Medulla oblongata (tissue), 1 donor: ENCODE results near the gene CRX.
"Not testable (repeated sequence)": the region's sequence is repeated elsewhere in the genome, so short reads cannot be mapped to it uniquely, and the experiment has no call there.

Experiments used
- DNase-seq: peaks from one replicate; pipeline ENCODE4 v3.0.0-alpha.2; 2015; ENCODE audit errors: extremely low spot score

Gene CRX

DNA sequence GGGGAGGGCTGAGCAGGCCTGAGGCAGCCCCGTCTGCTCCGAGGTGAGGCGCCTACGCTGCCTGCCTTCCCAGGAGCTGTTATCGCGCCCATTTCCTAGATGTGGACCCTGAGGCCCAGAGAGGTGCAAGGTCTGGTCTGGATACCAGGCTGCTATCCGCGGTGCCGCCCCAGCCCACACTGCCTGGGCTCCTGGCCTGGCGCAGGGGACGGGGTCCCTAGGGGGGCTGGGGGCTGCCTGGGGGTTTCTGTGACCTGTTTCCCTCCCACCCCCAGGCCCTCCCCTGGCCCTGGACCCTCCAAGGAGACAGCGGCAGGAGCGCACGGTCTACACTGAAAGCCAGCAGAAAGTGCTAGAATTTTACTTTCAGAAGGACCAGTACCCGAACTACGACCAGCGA, 38.1 kb downstream of the CRX start:
- not testable (repeated sequence) for DNase-seq

DNA sequence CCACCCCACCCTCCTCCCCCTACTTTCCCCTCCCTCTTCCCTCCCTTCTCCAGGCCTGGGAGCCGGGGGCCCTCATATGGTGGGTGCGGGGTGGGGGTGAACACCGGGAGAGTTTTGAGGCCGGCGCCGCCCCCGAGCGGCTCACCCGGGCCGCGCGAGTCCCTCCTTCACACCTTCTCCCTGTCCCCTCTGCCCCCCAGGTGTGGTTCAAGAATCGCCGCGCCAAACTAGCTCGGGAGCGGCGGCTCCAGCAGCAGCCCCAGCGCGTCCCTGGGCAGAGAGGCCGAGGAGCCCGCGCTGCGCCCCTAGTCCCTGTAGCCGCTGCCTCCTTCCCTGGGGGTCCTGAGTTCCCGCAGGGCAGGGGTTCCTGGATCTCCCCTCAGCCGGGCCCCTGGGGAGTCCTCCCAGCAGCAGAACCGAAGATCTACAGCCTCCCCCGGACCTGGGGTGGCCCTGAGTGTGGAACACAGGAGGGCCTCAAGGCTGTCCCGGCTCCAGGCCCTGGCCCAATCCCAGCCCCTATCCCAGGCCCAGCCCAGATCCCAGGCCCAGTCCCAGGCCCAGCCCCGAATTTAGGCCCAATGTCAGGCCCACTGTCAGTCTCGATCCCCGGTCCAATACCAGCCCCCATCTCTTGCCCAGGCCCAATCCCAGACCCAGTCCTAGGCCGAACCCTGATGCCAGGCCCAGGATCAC, 39.0 kb downstream of the CRX start:
- no peak for DNase-seq

DNA sequence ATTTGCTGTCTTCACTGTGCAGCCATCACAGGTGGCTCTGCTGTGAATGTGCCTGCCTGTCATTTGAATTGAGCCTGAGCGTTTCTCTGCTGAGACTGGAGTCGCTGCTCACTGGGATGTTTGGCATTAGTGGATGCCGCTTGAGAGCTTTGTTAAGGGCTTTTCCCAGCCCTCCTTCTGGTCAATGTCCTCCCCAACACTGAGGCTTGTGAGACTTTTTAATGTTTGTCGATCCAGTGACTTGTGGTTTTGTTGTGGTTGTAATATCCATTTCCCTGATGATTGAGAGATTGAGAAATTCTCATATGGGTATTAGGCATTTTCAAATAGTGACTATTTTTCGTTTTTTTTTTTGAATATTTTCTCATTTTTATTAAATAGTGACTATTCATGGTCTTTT, 39.9 kb downstream of the CRX start:
- DNase-seq: no peak

DNA sequence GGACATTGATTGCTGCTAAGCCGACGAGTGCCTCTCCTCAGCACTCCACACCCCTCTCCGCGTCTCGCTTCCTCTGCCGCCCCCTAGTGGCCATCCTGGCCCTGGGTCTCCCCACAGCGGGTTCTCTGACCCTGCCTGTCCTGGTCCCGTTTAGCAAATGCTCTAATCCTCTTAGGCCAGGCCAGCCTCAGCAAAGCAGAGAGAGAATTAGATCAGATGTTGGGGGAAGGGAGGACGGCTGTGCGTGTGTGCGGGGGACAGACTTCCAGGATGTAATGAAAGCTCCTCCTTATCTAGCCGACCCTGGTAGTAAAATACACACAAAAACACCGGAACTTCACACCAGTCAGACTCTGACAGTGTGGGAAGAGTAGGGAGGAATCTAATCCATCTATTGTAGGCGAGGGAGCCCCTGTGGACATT, 41.8 kb downstream of the CRX start:
- DNase-seq: peak; percentile 84

DNA sequence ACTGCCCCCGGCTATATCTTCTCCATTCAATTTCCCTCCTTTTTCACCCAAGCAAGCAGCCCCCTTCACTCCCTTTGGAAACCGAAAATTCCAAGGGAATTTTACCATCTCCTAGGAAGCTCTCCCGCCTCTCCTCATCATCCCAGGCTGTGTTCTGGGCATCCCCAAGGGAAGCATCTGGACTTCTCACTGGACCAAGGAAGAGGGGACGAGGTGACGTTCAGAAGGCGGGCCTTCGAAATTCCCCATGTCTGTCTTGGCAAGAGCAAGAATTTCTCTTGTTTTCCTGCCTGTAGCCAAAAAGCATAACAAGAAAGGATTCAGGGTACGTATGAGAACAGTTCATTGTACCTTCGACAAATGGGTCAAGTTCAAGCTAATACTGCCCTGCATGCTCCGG, 43.4 kb downstream of the CRX start:
- no peak for DNase-seq

DNA sequence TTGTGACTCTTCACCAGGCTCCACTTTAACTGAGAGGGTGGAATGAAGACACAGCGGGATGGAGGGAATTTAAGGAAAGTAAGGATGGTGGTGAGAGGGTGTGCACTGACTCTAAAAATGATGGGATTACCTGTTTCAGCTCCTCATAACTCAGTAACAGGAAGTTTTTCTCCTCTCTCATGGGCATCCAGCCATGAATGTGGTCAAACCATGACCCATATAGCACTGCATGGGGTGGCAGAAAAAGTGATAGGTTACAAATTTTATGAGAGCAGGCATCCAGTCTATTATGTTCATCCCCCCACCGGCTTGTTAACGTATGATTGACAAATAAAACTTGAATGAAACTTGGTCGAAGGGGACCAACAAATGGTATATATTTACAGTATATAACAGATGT, 57.2 kb downstream of the CRX start:
- no peak for DNase-seq

DNA sequence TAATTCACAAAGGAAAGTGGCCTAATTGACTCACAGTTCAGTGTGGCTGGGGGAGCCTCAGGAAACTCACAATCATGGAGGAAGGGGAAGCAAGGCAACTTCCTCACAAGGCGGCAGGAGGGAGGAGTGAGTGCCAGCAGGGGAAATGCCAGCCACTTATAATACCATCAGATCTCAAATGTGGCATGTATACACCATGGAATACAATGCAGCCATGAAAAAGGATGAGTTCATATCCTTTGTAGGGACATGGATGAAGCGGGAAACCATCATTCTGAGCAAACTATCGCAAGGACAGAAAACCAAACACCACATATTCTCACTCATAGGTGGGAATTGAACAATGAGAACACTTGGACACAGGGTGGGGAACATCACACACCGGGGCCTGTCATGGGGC, 57.6 kb downstream of the CRX start:
- not testable (repeated sequence) for DNase-seq

DNA sequence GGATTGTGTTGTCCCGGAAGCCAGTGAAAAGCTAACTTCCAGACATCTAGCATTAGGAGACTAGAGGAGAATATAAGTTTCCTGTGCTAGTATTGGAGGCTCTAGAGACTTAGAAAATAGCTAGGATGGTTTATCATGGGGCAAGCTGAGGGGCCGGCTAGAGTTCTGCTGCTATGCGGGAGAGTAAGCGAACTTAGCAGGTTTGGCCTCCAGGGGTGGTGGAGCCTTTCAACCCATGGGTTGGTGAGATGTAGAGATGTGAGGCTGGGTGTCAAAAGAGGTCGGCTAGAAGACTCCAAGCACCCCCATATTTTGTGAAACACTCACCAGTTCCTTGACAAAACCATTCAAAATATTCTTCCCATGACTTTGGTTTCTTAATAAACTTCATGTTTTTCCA, 60.0 kb downstream of the CRX start:
- no peak for DNase-seq

DNA sequence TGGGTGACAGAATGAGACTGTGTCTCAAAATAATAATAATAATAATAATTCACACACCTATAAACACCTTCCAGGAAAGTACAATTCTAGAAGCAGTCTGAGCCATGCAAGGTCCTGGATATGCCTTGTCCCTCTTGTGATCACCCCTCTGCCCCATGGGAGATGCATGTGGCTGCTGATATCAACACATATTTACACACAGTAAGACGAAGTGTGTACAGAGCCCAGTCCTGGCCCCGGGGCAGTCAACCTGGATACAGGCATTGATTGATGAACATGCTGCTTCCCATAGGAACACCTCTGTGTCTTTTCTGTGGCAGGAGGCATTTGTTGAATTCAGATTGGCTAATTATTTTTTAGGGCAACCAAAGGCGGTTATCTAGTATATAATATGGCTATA, 61.2 kb downstream of the CRX start:
- DNase-seq: no peak

DNA sequence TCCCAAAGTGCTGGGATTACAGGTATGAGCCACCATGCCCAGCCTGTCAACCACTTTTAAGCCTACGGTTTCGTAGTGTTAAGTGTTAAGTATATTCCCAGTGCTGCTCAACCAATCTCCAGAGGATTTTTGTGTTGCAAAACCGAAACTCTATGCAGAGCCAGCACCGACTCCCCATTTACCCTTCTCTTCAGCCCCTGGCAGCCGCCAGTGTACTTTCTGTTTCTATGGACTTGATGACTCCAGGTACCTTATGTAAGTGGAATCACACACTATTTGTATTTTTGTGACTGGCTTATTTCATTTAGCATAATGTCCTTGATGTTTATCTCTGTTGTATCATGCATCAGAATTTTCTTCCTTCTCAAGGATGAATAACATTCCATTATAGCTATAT, 63.3 kb downstream of the CRX start:
- DNase-seq: no peak

DNA sequence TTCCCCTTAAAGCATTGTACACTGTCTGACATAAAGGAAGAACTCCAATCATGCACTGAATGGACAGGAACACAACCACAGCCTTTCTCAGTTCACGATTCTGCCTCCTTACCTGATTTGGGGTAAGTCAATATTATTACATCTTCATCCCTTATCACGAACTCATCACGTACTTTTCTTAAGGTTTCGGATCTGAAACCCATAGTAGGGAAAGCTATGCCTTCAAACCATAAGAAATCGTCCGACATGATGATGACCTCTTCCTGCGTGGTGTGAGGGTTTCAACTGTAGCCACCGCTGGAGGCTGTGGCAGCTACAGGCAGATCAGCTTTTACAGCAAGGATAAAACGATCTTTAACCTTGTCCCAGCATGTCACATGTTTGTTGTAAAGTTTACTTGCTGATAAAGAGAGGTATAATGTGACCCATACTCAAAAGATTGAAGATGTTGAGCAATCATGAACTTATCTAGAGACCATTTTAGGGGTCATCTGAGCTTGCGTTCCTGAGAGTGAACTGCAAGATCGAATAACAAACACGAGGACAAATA, 64.3 kb downstream of the CRX start, which contains the start of gene SULT2A1:
Gene SULT2A1 (minus strand): TSS at position 306 of the 550 bp plus-strand sequence. CDS start 58 bp downstream, at position 248.
- no peak for DNase-seq

DNA sequence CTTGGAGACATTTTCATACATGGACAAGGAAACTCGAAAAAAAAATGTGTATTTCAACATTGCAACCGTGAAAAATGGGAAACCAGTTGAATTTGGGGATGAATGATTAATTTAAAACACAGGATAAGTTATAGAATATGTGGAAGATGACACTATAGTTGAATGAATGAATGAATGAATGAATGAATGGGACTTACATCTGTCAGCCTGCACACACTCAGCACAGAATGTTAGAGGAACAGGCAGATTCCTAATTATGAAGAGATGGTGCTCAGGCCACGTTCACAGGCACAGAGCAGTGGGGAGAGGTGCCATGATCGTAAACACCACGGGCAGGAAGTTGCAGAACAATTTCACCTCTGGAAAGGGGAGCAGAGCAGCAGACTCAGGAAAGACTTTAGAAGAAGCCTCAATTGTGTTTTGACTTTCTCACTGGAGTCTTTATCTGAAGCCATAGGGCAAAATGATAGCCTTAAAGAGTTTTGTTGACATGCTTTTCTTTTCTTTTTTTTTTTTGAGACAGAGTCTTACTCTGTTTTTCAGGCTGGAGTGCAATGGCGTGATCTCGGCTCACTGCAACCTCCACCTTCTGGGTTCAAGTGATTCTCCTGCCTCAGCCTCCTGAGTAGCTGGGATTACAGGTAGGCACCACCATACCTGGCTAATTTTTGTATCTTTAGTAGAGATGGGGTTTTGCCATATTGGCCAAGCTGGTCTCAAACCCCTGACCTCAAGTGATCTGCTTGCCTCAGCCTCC, 69.3 kb downstream of the CRX start:
- DNase-seq: no peak

DNA sequence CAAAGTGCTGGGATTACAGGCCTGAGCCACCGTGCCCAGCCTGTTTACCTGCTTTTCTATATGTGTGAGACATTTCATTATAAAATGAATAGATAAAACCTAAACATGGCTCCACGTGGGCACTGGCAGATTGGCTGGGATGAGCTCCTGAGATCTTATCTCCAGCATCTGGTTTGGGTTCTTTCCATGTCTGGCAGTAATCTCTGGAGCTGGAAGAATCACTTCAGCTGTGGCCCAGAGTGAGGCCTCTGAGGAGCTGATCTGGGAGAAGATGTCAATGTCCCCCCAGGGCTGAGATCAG, 69.8 kb downstream of the CRX start:
- DNase-seq: no peak

DNA sequence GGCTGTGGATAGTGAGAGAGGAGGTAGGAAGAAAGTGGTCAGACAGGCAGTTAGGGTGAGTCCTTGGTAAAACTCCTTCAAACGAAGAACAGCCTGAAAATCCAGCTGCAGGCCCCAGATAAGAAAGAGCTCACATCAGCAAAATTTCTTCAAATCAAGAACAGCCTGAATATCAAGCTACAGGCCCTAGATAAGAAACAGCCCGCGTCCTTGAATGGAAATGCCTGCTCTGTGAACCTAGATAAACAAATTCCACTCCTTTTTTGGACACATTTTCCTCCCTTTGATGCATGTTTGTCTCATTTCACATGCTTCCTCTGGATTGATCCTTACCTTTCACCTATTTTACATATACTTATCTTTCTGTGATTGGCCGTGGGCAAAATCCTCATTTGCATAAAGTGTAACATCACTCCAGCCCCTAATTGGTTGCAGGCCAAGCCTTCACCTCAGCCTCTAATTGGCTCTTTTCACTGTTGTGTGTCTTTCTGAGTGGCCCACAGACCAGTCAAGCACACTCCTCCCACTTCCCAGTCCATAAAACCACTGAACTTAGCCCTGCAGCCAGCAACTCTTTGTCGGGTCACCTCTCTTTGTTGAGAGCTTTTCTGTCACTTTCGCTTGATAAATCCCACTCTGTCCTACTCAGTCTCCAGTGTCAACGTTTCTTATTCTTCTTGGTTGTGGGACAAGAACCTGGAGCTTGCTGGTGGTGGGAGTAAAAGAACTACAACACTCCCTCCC, 70.4 kb downstream of the CRX start:
- DNase-seq: no peak
